Measurements from ENCODE around the gene GPS1.

Gene GPS1

DNA sequence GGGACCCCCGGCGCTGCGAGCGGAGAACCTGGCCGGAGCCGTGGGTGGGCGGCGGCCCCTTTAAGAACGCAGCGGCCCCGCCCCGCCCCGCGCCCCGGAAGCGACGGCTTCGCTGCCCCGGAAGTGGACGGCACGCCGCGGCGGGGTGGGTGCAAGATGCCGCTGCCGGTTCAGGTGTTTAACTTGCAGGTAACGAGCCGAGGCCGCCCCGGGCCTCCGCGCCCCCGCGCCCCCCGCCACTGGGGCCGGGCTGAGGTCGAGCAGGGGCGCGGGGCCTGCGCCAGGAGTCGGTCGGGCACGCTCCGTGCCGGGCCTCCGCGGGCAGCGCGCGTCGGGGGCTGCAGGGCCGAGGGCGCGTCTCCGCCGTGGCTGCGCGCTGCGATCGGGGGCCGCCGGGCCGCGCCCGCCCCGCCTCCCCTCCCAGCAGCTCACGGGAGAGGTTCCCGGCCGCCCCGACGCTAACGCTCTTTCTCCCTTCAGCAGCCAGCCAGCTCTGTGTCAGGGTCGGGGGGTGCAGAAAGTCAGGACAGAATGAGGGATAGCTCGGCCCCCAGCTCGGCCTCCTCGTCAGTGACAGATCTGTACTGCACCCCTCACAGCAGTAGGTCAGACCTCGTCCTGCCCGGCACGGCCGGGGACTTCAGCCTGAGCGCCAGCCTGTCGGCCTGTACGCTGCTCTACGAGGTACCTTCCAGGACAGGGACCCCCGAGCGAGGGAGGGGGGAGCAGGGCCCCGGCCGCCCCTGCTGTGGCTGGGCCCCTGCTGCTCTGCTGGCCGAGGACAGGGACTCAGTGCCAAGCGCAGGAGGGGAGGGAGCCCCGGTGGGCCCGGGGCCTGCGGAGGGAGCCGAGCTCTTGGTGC lies at the start of gene GPS1, which contains the start of gene RFNG:
TSS of gene GPS1 (plus strand) at position 123 of the 862 bp plus-strand sequence. CDS start at position 157, 34 bp downstream.
TSS of gene RFNG (minus strand) at position 36 of the 862 bp plus-strand sequence. CDS start 45 bp downstream, outside the sequence.
- DNase-seq (ENCODE audit: low read depth, low spot score) = no peak

GRCh38 chr17:82003411-82004381 lies 48.0 kb upstream of the GPS1 start:
- DNase-seq (ENCODE audit: low read depth, low spot score) = peak; percentile 50

DNA sequence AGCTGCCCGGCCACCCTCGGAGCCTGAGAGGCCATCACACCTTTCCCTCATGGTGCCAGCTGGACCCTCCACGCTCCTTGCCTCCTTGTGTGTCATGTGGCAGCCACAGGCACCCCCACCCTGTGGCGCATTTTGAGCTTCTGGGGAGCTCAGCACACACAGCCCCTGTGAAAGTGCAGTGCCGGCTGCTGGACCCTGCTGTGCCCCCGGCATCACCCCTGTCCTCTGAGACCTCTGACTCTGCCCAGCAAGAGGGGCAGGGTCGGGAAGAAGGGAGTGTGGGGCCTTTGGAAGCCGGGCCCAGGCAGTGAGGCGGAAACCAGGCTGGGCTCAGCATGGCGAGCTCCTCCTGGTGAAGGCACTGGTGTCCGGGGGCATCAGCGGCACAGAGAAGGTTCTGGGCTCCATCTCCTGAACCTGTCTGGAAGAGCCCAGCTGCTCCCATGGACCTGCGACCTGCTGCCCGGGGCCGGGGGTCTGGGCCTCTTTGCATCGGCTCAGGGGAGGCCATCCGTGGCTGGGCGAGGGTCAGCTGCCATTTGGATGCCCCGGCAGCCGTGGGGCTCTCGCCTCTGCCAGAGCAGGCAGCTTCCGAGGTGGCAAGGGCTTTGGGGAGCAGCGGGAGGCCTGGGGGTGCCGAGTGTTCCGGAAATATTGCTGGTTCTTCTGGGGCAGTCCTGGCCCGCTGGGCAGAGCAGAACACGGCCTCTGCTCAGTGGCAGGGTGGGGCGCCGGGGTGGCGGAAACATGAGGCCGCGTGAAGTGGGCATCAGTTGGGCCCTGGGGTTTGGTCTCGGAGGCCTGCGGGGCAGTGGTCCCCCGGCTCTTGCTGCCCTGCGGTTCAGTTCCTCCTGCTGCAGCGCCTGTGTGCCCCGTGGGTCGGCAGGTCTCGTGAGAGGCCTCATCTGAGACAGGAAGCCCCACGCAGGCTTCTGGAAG lies 46.9 kb upstream of the GPS1 start:
- DNase-seq (ENCODE audit: low read depth, low spot score) = no peak

DNA sequence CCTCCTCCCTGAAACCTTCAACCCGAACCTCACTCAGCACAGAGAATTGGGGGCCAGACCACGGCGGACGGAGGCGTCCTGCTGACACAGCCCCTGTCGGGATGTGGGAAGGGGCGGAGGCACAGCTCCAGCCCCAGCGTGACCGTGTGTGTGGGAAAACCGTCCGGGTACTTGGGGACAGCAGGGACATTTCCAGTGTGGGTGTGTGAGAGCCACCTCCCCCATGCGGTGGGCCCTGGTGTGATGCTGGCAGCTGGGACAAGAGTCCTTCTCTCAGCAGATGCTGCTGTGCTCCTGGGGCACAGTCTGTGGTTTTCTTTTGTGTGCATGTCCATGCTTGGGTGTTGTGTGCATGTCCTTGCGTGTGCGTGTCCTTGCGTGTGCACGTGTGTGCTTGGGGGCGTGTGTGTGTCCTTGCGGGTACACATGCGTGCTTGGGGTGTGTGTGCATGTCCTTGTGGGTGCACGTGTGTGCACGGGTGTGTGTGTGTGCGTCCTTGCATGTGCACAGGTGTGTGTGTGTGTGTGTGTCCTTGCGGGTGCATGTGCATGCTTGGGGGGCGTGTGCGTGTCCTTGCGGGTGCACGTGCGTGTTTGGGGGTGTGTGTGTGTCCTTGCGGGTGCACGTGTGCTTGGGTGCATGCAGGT lies 45.9 kb upstream of the GPS1 start:
- DNase-seq (ENCODE audit: low read depth, low spot score) = no peak

- no peak for DNase-seq (ENCODE audit: low read depth, low spot score)
Measured at GRCh38 chr17:82006468-82007227, 45.0 kb upstream of the GPS1 start.

GRCh38 chr17:82007228-82007494 lies 44.5 kb upstream of the GPS1 start:
- no peak for DNase-seq (ENCODE audit: low read depth, low spot score)

DNA sequence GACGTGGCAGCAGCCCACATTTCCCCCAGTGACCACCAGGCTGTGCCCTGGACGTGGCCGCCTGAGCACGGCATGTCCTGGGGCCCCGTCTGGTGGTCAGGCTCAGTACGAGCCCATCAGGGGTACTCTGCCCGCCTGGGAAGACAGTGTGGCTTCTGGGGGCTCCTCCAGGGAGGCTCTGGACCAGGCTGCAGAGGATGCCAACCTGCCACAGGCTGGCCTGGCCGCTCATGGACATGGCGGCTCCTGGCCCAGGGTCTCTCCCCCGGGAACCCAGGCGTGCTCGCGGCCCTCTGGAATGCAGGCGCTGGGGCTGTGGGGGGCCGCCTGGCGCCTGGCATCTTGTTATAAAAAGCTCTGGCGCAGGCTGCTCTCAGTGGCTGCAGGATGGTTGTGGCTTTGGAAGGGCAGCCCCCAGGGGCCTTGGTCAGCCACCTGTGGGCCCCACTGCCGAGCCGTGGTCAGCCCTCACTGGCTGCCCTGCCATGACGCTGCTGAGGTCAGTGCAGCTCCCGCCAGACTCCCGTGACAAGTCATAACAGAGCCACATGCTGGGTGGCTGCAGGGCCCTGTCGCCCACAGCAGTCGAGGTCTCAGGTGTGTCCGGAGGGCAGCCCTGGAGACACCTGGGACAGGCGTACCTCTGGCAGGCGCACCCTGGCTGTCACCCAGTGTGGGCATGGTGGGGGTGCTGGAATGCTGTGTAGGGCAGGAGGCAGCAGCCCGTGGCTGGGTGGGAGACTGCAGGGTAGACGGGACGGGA lies 44.0 kb upstream of the GPS1 start:
- no peak for DNase-seq (ENCODE audit: low read depth, low spot score)

GRCh38 chr17:82008258-82008940 lies 43.3 kb upstream of the GPS1 start:
- DNase-seq (ENCODE audit: low read depth, low spot score) = no peak

GRCh38 chr17:82008941-82009405 lies 42.7 kb upstream of the GPS1 start:
- DNase-seq (ENCODE audit: low read depth, low spot score) = no peak

- no peak for DNase-seq (ENCODE audit: low read depth, low spot score)
Measured at GRCh38 chr17:82009413-82009812, 42.3 kb upstream of the GPS1 start.

GRCh38 chr17:82010575-82011525 lies 40.8 kb upstream of the GPS1 start:
- DNase-seq (ENCODE audit: low read depth, low spot score) = no peak

GRCh38 chr17:82011617-82012187 lies 40.0 kb upstream of the GPS1 start:
- no peak for DNase-seq (ENCODE audit: low read depth, low spot score)

DNA sequence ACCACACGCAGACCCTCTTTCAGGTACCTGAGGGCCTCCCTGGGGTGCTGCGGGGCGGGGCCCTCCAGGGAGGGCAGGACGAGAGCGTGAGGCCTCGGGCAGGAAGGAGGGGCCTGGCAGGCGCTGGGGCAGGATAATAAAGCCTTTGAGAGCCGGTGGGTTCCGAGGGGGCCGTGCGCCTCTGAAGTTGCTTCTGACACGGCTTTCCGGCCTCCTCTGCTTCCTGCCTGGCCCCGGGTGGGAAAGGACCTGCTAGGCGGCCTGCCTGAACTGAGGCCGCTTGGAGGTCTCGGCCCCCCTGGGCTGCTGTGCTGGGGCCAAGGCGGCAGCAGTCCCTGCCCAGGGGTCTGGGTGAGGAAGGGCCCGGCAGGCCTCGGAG lies 39.4 kb upstream of the GPS1 start:
- DNase-seq (ENCODE audit: low read depth, low spot score) = no peak

DNA sequence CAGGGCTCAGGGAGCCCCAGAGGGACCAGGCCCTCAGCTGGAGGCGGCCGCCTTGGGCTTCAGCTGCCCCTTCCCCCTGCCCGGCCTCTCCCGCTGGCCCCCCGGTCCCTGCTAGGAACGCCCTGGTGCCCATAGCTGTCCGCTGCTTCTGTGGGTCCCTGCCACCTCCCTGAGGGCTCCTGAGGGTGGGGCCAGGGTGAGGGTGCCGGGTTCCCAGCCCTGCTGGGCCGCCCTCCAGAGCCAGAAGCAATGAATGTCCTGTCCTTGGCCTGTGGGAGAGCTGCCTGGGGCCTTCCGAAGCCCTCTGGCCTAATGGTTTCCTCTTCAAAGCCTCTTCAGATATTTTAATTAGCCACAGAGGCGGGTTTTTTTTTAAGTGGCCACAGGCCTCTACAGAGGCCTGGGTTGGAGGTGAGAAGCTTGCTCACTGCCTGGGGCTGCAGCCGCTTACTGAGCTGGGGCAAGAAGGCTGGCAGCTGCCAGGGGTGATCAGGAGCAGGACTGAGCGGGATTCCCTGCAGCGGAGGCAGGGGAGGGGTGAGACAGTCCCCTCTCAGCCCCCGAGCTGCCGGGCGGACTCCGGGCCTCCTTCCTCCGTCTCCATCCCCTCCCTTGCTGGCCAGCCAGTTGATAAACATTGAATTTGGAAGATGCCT lies 38.9 kb upstream of the GPS1 start:
- DNase-seq (ENCODE audit: low read depth, low spot score) = no peak

DNA sequence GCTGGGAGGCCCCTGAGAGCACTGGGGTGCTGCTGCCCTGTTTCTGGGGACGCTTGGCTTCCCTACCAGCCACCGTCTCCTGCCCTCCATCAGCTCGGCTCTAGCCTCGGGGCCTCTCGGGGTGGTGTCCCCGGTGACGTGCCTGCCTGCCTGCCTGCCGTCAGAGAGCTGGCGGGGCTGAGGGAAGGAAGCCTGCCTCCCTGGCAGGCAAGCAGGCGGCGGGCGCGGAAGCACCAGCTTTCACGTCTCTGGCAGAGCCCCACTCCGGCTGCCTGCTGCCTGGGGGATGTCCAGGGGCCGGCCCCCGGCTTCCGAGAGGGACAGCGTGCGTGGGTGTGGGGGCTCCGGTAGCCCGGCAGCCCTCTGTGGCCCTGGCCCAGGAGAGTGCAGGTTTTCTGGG lies 38.4 kb upstream of the GPS1 start:
- DNase-seq (ENCODE audit: low read depth, low spot score) = no peak

DNA sequence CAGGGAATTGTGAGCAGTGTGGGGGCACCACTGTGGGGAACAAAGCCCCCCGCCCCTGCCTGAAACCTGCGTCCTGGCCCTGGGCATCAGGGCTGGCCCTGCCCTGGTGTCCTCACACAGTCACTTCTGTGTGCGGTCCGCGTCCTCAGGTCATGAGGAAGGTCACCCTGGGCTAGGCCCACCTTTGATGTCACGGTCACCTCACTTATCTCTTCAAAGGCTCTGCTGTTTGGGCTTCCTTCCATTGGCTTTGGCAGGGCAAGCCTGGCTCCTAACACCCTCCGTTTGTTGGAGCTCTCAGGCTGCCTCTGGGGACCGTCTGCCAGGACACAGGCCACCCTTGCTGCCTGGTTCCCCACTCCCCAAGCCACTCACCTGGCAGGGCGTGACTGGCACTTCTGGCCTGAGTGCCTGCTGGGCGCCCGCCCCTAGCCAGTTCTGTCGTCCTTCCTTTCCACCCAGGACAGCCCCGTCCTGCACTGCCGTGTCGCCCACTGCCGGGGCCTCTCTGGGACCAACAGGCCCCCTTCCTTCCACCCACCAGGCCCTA lies 37.9 kb upstream of the GPS1 start:
- DNase-seq (ENCODE audit: low read depth, low spot score) = no peak
